SK-N-SH treated with all-trans-retinoic acid at 6 μM for 48 hours (cell line): ENCODE data around the gene C1GALT1C1.

Experiments
- ATAC-seq: fragments of 200-7000 bp; cut with Tn5 transposase; 3 replicates; pipeline ENCODE4 v1.9.1; 2020; ENCODE audit warnings: mild to moderate bottlenecking, moderate library complexity
- ARNTL ChIP-seq: fragments of 450-650 bp; formaldehyde crosslinking; IDR thresholded peaks from 2 replicates; pipeline ENCODE4 v1.5.0; 2020; ENCODE audit warnings: low read depth, mild to moderate bottlenecking, moderate library complexity, borderline replicate concordance
- BACH2 ChIP-seq: fragments of 250-450 bp; sonication (Bioruptor Pico); IDR thresholded peaks from 2 replicates; pipeline ENCODE4 v1.9.0; 2021; ENCODE audit warnings: mild to moderate bottlenecking, borderline replicate concordance
- CREB5 ChIP-seq: fragments of 250-450 bp; sonication (Bioruptor Pico); IDR thresholded peaks from 2 replicates; pipeline ENCODE4 v1.5.1; 2020; ENCODE audit warnings: low read depth, mild to moderate bottlenecking, moderate library complexity
- CSDC2 ChIP-seq: fragments of 250-450 bp; sonication (Bioruptor Pico); IDR thresholded peaks from 2 replicates; pipeline ENCODE4 v1.5.0; 2020; ENCODE audit warnings: mild to moderate bottlenecking, moderate library complexity
- CSRNP3 ChIP-seq: fragments of 250-450 bp; sonication (Bioruptor Pico); IDR thresholded peaks from 2 replicates; pipeline ENCODE4 v1.5.1; 2021; ENCODE audit warnings: mild to moderate bottlenecking, moderate library complexity
- ESRRG ChIP-seq: fragments of 250-450 bp; sonication (Bioruptor Pico); IDR thresholded peaks from 2 replicates; pipeline ENCODE4 v1.6.1; 2021; ENCODE audit warnings: mild to moderate bottlenecking
- GLIS3 ChIP-seq: fragments of 250-450 bp; sonication (Bioruptor Pico); IDR thresholded peaks from 2 replicates; pipeline ENCODE4 v1.5.0; 2020; ENCODE audit warnings: mild to moderate bottlenecking, moderate library complexity
- OSR1 ChIP-seq: fragments of 250-450 bp; sonication (Bioruptor Pico); IDR thresholded peaks from 2 replicates; pipeline ENCODE4 v1.8.0; 2022; ENCODE audit warnings: moderate library complexity, mild to moderate bottlenecking, inconsistent platforms
- PATZ1 ChIP-seq: fragments of 250-450 bp; sonication (Bioruptor Pico); IDR thresholded peaks from 2 replicates; pipeline ENCODE4 v1.8.0; 2020; ENCODE audit warnings: mild to moderate bottlenecking, moderate library complexity, borderline replicate concordance
- POU6F1 ChIP-seq: fragments of 250-450 bp; sonication (Bioruptor Pico); IDR thresholded peaks from 2 replicates; pipeline ENCODE4 v1.8.0; 2021; ENCODE audit warnings: low read depth, mild to moderate bottlenecking, moderate library complexity, borderline replicate concordance
- PPARA ChIP-seq: fragments of 250-450 bp; sonication (Bioruptor Pico); IDR thresholded peaks from 2 replicates; pipeline ENCODE4 v1.5.0; 2020; ENCODE audit warnings: mild to moderate bottlenecking, borderline replicate concordance
- RARB ChIP-seq: fragments of 250-450 bp; sonication (Bioruptor Pico); IDR thresholded peaks from 2 replicates; pipeline ENCODE4 v1.8.0; 2021; ENCODE audit warnings: mild to moderate bottlenecking, moderate library complexity
- SNAI2 ChIP-seq: fragments of 250-450 bp; sonication (Bioruptor Pico); IDR thresholded peaks from 2 replicates; pipeline ENCODE4 v1.5.0; 2020; ENCODE audit warnings: mild to moderate bottlenecking, moderate library complexity
- TCF4 ChIP-seq: fragments of 250-450 bp; sonication (Bioruptor Pico); IDR thresholded peaks from 2 replicates; pipeline ENCODE4 v1.8.0; 2021; ENCODE audit warnings: mild to moderate bottlenecking, moderate library complexity, borderline replicate concordance
- TOX ChIP-seq: fragments of 250-450 bp; sonication (Bioruptor Pico); IDR thresholded peaks from 2 replicates; pipeline ENCODE4 v1.8.0; 2021; ENCODE audit warnings: mild to moderate bottlenecking, moderate library complexity, borderline replicate concordance
- TSHZ2 ChIP-seq: fragments of 250-450 bp; sonication (Bioruptor Pico); IDR thresholded peaks from 2 replicates; pipeline ENCODE4 v1.5.0; 2020; ENCODE audit warnings: mild to moderate bottlenecking, moderate library complexity
- ZC3H10 ChIP-seq: fragments of 250-450 bp; sonication (Bioruptor Pico); IDR thresholded peaks from 2 replicates; pipeline ENCODE4 v1.5.1; 2021; ENCODE audit warnings: mild to moderate bottlenecking, moderate library complexity
- ZFP3 ChIP-seq: fragments of 250-450 bp; sonication (Bioruptor Pico); IDR thresholded peaks from 2 replicates; pipeline ENCODE4 v1.5.0; 2020; ENCODE audit warnings: mild to moderate bottlenecking, moderate library complexity
- ZFP30 ChIP-seq: fragments of 450-650 bp; formaldehyde crosslinking; IDR thresholded peaks from 2 replicates; pipeline ENCODE4 v1.5.0; 2022; ENCODE audit warnings: mild to moderate bottlenecking, moderate library complexity
- ZNF565 ChIP-seq: fragments of 450-650 bp; formaldehyde crosslinking; conservative IDR thresholded peaks from 2 replicates; pipeline ENCODE4 v1.5.0; 2020; ENCODE audit warnings: low read depth, mild to moderate bottlenecking, moderate library complexity
- ZNF70 ChIP-seq: fragments of 450-650 bp; formaldehyde crosslinking; IDR thresholded peaks from 2 replicates; pipeline ENCODE4 v1.5.0; 2020; ENCODE audit warnings: mild to moderate bottlenecking, moderate library complexity
- ZNF8 ChIP-seq: fragments of 450-650 bp; formaldehyde crosslinking; IDR thresholded peaks from 2 replicates; pipeline ENCODE4 v1.5.0; 2020; ENCODE audit warnings: mild to moderate bottlenecking, moderate library complexity

Gene C1GALT1C1

GRCh38 chrX:120664081-120664480 is 34.2 kb upstream of the C1GALT1C1 start:
- no peak for TF ChIP-seq RARB (CRISPR knock-in tag)
- no peak for TF ChIP-seq ZNF565
- TF ChIP-seq ZFP3 (CRISPR knock-in tag) = no peak
- no peak for TF ChIP-seq CSDC2
- no peak for TF ChIP-seq TSHZ2 (CRISPR knock-in tag)
- TF ChIP-seq ESRRG (CRISPR knock-in tag) = no peak
- TF ChIP-seq CSRNP3 (CRISPR knock-in tag) = no peak
- TF ChIP-seq GLIS3 (CRISPR knock-in tag) = no peak
- no peak for TF ChIP-seq ZNF70 (CRISPR knock-in tag)
- TF ChIP-seq PATZ1 (CRISPR knock-in tag) = no peak
- TF ChIP-seq CREB5 (CRISPR knock-in tag) = no peak
- no peak for TF ChIP-seq TOX (CRISPR knock-in tag)
- TF ChIP-seq POU6F1 = no peak
- TF ChIP-seq ARNTL (CRISPR knock-in tag) = no peak
- no peak for TF ChIP-seq PPARA (CRISPR knock-in tag)
- TF ChIP-seq BACH2 (CRISPR knock-in tag) = no peak
- no peak for TF ChIP-seq ZC3H10 (CRISPR knock-in tag)
- no peak for TF ChIP-seq ZFP30
- no peak for ATAC-seq

- TF ChIP-seq SNAI2 (no peak), BACH2 (CRISPR knock-in tag) (no peak), OSR1 (no peak), ZFP30 (no peak), PATZ1 (CRISPR knock-in tag) (no peak), RARB (CRISPR knock-in tag) (no peak), ZNF8 (CRISPR knock-in tag) (no peak), TCF4 (CRISPR knock-in tag) (no peak), GLIS3 (CRISPR knock-in tag) (no peak)
- no peak for ATAC-seq
Observed at GRCh38 chrX:120662662-120663061, 32.8 kb upstream of the C1GALT1C1 start.
